B cell (primary cell): ENCODE measurements around the gene APRT. TPM values are rescaled to one million over a fixed set of nuclear protein-coding genes. Genes with fewer than 3 reads are reported as not detected.

Source experiments
- ATAC-seq: fragments of 200-7000 bp; cut with Tn5 transposase; one replicate; pipeline ENCODE4 v1.10.0; 2021; ENCODE audit warnings: low read depth, mild to moderate bottlenecking, moderate number of reproducible peaks, moderate library complexity
- CTCF ChIA-PET: fragments of 350-600 bp; sonication (Branson Sonifier 250); formaldehyde crosslinking; loops from one replicate; lab custom pipeline; 2021; ENCODE audit warnings: antibody characterized with exemption, inconsistent platforms; lab: Charles Lee
- POLR2A ChIA-PET: fragments of 350-600 bp; sonication (Branson Sonifier 250); formaldehyde crosslinking; loops from one replicate; lab custom pipeline; 2021; ENCODE audit warnings: antibody characterized with exemption; lab: Charles Lee
- DNase-seq: peaks from one replicate; pipeline ENCODE4 v3.0.0; 2013
- H2AFZ ChIP-seq: 2 replicates; pipeline ENCODE4 v1.6.1; 2012; ENCODE audit warnings: mild to moderate bottlenecking, low read depth, low read length; ENCODE audit not compliant: insufficient read depth, poor library complexity, severe bottlenecking
- H3K27ac ChIP-seq, 2 donors: 1 replicate in 1 of 2; 2 replicates in 1 of 2; pipeline ENCODE4 v1.5.1; 2012 to 2013; ENCODE audit warnings: low read length in 2 of 2, mild to moderate bottlenecking in 2 of 2, moderate library complexity in 1 of 2
- H3K27me3 ChIP-seq, 4 experiments: fragments of 200-600 bp in 1 of 4; sonication (generic) in 1 of 4; replicated peaks in 1 of 4; 1 replicate in 2 of 4; 2 replicates in 2 of 4; pipeline versions ENCODE4 v1.6.1 to v1.7.0; 2013 to 2016; ENCODE audit warnings: low read length in 3 of 4, mild to moderate bottlenecking in 2 of 4, mixed read lengths in 1 of 4, moderate library complexity in 1 of 4; ENCODE audit not compliant: insufficient read depth in 4 of 4, control insufficient read depth in 3 of 4; ENCODE audit errors: control extremely low read depth in 1 of 4
- H3K36me3 ChIP-seq, 2 experiments: replicated peaks in 1 of 2; 1 replicate in 1 of 2; 2 replicates in 1 of 2; pipeline versions ENCODE4 v1.6.1 to v1.7.1; 2013; ENCODE audit warnings: low read length in 1 of 2; ENCODE audit not compliant: insufficient read depth in 2 of 2, control insufficient read depth in 1 of 2; ENCODE audit errors: control extremely low read depth in 1 of 2, extremely low read depth in 1 of 2
- H3K4me1 ChIP-seq, 2 donors: fragments of 200-600 bp in 1 of 2; sonication (generic) in 1 of 2; 1 replicate in 1 of 2; 2 replicates in 1 of 2; pipeline versions ENCODE4 v1.5.1 to v1.6.1; 2013 to 2017; ENCODE audit warnings: low read length in 2 of 2; ENCODE audit not compliant: control insufficient read depth in 2 of 2, insufficient read depth in 2 of 2
- H3K4me2 ChIP-seq: replicated peaks from 2 replicates; pipeline ENCODE3; 2012; ENCODE audit warnings: mild to moderate bottlenecking, low read depth, low read length; ENCODE audit not compliant: poor library complexity, severe bottlenecking
- H3K4me3 ChIP-seq, 5 experiments: fragments of 200-600 bp in 1 of 5; sonication (generic) in 1 of 5; 1 replicate in 3 of 5; 2 replicates in 2 of 5; pipeline versions ENCODE4 v1.5.1 to v1.7.0; 2011 to 2016; ENCODE audit warnings: low read length in 4 of 5, mild to moderate bottlenecking in 4 of 5, low read depth in 2 of 5, control low read depth in 1 of 5, moderate library complexity in 1 of 5; ENCODE audit not compliant: insufficient read depth in 1 of 5; ENCODE audit errors: control extremely low read depth in 1 of 5, extremely low read depth in 1 of 5
- H3K79me2 ChIP-seq: fragments of 200-600 bp; sonication (generic); one replicate; pipeline ENCODE4 v1.6.0; 2016; ENCODE audit warnings: low read length; ENCODE audit not compliant: control insufficient read depth, insufficient read depth
- H3K9ac ChIP-seq: fragments of 200-600 bp; sonication (generic); 2 replicates; pipeline ENCODE4 v1.6.1; 2017; ENCODE audit warnings: mild to moderate bottlenecking, low read length, moderate library complexity
- H3K9me3 ChIP-seq, 3 donors: one replicate each; pipeline versions ENCODE4 v1.6.1 to v1.7.1; 2013; ENCODE audit warnings: low read length in 2 of 3; ENCODE audit not compliant: control insufficient read depth in 2 of 3, insufficient read depth in 1 of 3; ENCODE audit errors: control extremely low read depth in 1 of 3
- H4K20me1 ChIP-seq: 2 replicates; pipeline ENCODE4 v1.6.0; 2012; ENCODE audit warnings: mild to moderate bottlenecking, low read length; ENCODE audit not compliant: insufficient read depth, control insufficient read depth, poor library complexity, severe bottlenecking
- H3K27ac Mint-ChIP-seq: one replicate; pipeline ENCODE4 v1.8.0; 2021; ENCODE audit warnings: mixed read lengths
- H3K27me3 Mint-ChIP-seq: one replicate; pipeline ENCODE4 v1.8.0; 2021; ENCODE audit warnings: mixed read lengths
- H3K4me1 Mint-ChIP-seq: one replicate; pipeline ENCODE4 v1.8.0; 2021; ENCODE audit warnings: mixed read lengths
- H3K4me3 Mint-ChIP-seq: one replicate; pipeline ENCODE4 v1.8.0; 2021; ENCODE audit warnings: mixed read lengths
- H3K9me3 Mint-ChIP-seq: one replicate; pipeline ENCODE4 v1.8.0; 2022; ENCODE audit warnings: mixed read lengths; ENCODE audit not compliant: insufficient read depth
- EZH2 ChIP-seq: IDR thresholded peaks from 2 replicates; pipeline ENCODE4 v1.6.1; 2012; ENCODE audit warnings: borderline replicate concordance, low read depth, mild to moderate bottlenecking, moderate library complexity, low read length; ENCODE audit not compliant: insufficient read depth, poor library complexity, severe bottlenecking
- WGBS: methylation state at CpG from one replicate; pipeline ENCODE4 v1.1.5; 2013; ENCODE audit warnings: missing lambda C conversion rate; ENCODE audit not compliant: insufficient coverage; 5-methylcytosine and 5-hydroxymethylcytosine counted together
- intact Hi-C: fragments of 100-400 bp; cut with micrococcal nuclease; formaldehyde crosslinking; loops from one replicate; pipeline ENCODE4 v1.10.0; 2022
- polyA plus RNA-seq: library from polyadenylated mRNA; depleted of rRNA; stranded (reverse); fragments of >200 nt; gene quantifications from 2 replicates; pipeline ENCODE4 v1.2.3, GENCODE V29; 2012
- total RNA-seq, 2 donors: library from RNA; stranded (reverse); fragments of 120-200 nt in 1 of 2; gene quantifications; 1 replicate in 1 of 2; 2 replicates in 1 of 2; pipeline versions ENCODE4 v1.2.3 to v1.2.4, GENCODE V29; 2013 to 2022
- TF ChIP-seq, protein P1 (sequence below): fragments of 200-600 bp; IDR thresholded peaks from one replicate; pipeline ENCODE4 v1.8.0; 2022; ENCODE audit warnings: antibody characterized with exemption, mild to moderate bottlenecking

APRT gene
- total and polyA plus RNA-seq, 2 donors (not counting 1 experiment from before 2014, with no cell fraction given): 124 to 161 TPM

DNA sequence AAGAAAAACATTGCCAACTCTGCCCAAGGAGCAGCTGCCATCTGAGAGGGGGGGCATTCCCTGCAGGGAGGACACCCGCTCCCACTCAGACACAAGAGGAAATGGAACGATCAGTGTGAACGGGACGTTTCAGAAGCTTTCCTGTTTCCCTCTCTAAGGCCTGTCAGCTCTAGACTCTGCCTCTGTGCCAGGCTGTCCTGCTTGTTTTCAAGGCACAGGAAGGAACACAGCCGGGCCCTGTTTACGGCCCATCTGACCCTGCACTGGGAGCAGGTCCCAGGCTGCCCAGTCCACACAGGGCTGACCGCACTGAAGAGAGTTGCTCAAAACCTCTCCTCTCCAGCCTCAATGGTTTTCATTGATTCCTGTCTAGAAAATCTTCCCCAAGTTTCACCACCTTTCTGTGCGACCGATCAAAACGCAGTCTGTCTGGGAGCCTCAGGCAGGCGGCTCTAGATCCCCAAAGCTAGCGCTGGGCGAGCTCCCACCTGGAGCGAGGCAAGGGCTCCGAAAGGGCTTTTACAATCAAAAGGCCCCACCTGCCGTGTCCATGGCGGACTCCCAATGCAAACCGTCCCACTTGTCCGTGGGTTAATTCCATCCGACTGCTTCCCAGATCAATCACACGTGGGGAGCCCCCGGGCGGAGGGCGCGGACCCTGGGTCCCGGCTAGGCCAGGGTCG lies 28.2 kb downstream of the APRT start:
- Histone ChIP-seq H3K9ac (peak overlapping the region; percentile 65), H3K4me1 (peaks cover 47 to 57% of the 10 kb centered on the region in 2 donors), H3K36me3 (no peaks in the 10 kb centered on the region), H4K20me1 (peaks cover 37% of the 10 kb centered on the region), H3K27ac (peak overlapping the region; percentile 72 to 77), H2AFZ (peak overlapping the region; percentile 54), H3K27me3 (no peaks in the 10 kb centered on the region), H3K4me3 (peak overlapping the region in 4 of 5 experiments; percentile 48 to 71 (median 64)), H3K79me2 (peaks cover 28% of the 10 kb centered on the region), H3K4me2 (peak overlapping the region; percentile 95), H3K9me3 (no peaks in the 10 kb centered on the region)
- Mint-ChIP-seq H3K4me3 (peak overlapping the region; percentile 73), H3K9me3 (no peaks in the 10 kb centered on the region), H3K4me1 (peaks cover 50% of the 10 kb centered on the region), H3K27me3 (no peaks in the 10 kb centered on the region), H3K27ac (peak overlapping the region; percentile 84)
- no peak for TF ChIP-seq EZH2
- TF ChIP-seq, protein P1, sequence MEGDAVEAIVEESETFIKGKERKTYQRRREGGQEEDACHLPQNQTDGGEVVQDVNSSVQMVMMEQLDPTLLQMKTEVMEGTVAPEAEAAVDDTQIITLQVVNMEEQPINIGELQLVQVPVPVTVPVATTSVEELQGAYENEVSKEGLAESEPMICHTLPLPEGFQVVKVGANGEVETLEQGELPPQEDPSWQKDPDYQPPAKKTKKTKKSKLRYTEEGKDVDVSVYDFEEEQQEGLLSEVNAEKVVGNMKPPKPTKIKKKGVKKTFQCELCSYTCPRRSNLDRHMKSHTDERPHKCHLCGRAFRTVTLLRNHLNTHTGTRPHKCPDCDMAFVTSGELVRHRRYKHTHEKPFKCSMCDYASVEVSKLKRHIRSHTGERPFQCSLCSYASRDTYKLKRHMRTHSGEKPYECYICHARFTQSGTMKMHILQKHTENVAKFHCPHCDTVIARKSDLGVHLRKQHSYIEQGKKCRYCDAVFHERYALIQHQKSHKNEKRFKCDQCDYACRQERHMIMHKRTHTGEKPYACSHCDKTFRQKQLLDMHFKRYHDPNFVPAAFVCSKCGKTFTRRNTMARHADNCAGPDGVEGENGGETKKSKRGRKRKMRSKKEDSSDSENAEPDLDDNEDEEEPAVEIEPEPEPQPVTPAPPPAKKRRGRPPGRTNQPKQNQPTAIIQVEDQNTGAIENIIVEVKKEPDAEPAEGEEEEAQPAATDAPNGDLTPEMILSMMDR: no peak
- ATAC-seq (no peak), DNase-seq (peak; percentile 54)
- ChIA-PET CTCF (interaction anchor here (0.7 to 9.9 kb wide), 12 partner anchors 11 to 433 kb away, joined by 3 to 138 read pairs (median 6); partner anchors contain the start of gene APRT), POLR2A (interaction anchor here (0.6 to 2.6 kb wide), 5 partner anchors 11 to 125 kb away, joined by 3 to 12 read pairs (median 6); no protein-coding TSS in a partner anchor)
- intact Hi-C loops: loop anchor here (1.0 to 10.0 kb wide), 6 partner anchors 17 to 433 kb away; partner anchors contain the start of genes CDT1, IL17C, ZC3H18 and ZFPM1
- 7% methylated on average over 27 of the region's 27 CpGs for WGBS
